Esophagus (tissue), 2 donors: ENCODE results near the gene ABCA1. TPM values are rescaled to one million over a fixed set of nuclear protein-coding genes. Genes with fewer than 3 reads are reported as not detected.
"Not testable (repeated sequence)": the region's sequence is repeated elsewhere in the genome, so short reads cannot be mapped to it uniquely, and the experiment has no call there.

Experiments used
- H3K27ac ChIP-seq, 2 donors: one replicate each; pipeline ENCODE4 v1.5.1; 2013; ENCODE audit warnings: low read depth in 2 of 2, mild to moderate bottlenecking in 2 of 2, inconsistent platforms in 1 of 2, low read length in 1 of 2, moderate library complexity in 1 of 2
- H3K27me3 ChIP-seq, 2 donors: one replicate each; pipeline ENCODE4 v1.6.1; 2013; ENCODE audit warnings: low read length in 2 of 2, control low read depth in 1 of 2, mild to moderate bottlenecking in 1 of 2; ENCODE audit not compliant: insufficient read depth in 2 of 2, control insufficient read depth in 1 of 2
- H3K36me3 ChIP-seq, 2 donors: one replicate each; pipeline ENCODE4 v1.6.1; 2013; ENCODE audit warnings: low read length in 1 of 2; ENCODE audit not compliant: control insufficient read depth in 2 of 2, insufficient read depth in 2 of 2
- H3K4me1 ChIP-seq, 2 donors: one replicate each; pipeline ENCODE4 v1.6.1; 2013; ENCODE audit warnings: low read length in 1 of 2; ENCODE audit not compliant: control insufficient read depth in 2 of 2, insufficient read depth in 2 of 2
- H3K4me3 ChIP-seq, 2 donors: one replicate each; pipeline ENCODE4 v1.5.1; 2013; ENCODE audit warnings: low read length in 2 of 2, mild to moderate bottlenecking in 2 of 2, low read depth in 1 of 2, moderate library complexity in 1 of 2
- H3K9me3 ChIP-seq, 2 donors: one replicate each; pipeline ENCODE4 v1.6.1; 2013; ENCODE audit warnings: mild to moderate bottlenecking in 2 of 2, low read depth in 1 of 2, low read length in 1 of 2, moderate library complexity in 1 of 2; ENCODE audit not compliant: control insufficient read depth in 2 of 2, insufficient read depth in 1 of 2
- WGBS, 2 donors: extraction: QIAGEN DNeasy Blood & Tissue Kit; methylation state at CpG; one replicate each; pipeline ENCODE4 v1.1.7; 2013; 5-methylcytosine and 5-hydroxymethylcytosine counted together
- polyA plus RNA-seq, 2 donors: library from polyadenylated mRNA; stranded (reverse); fragments of 200-250 nt; gene quantifications; one replicate each; pipeline ENCODE4 v1.2.3, GENCODE V29; 2013
- donor health status: healthy with polysubstance abuse.
- donor health status: Bipolar disorder and iron deficiency.

The ABCA1 gene
- polyA plus RNA-seq, 2 donors: 2.7 to 2.9 TPM

DNA sequence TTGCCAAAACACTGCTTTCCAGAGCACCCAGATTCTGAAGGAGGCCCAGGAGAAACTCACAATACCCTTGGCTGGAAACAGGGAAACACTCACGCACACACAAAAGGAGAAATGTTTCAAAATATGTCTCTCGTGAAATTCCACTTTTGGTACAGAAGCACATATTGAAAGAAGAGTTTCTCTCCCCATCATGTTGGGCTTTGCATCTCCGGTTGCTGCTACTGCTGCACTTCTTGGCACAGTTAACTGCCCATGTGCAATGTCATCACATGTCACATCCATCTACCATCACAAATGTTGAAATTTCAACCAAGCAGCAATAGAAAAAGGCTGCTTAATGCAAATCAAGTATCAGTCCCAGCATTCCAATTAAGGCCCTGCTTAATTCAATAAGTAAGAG is 72.1 kb downstream of the ABCA1 start:
- H3K36me3 ChIP-seq: peaks cover 0 to 5% of the 10 kb centered on the region in 2 donors
- H3K27me3 ChIP-seq: no peaks in the 10 kb centered on the region
- no peak overlapping the region for H3K4me3 ChIP-seq
- peaks cover 3 to 9% of the 10 kb centered on the region in 2 donors for H3K4me1 ChIP-seq
- no peaks in the 10 kb centered on the region for H3K9me3 ChIP-seq
- WGBS, 2 donors: 67 to 90% methylated on average over 3 of the region's 3 CpGs
- peak overlapping the region; percentile 55 to 72 for H3K27ac ChIP-seq

DNA sequence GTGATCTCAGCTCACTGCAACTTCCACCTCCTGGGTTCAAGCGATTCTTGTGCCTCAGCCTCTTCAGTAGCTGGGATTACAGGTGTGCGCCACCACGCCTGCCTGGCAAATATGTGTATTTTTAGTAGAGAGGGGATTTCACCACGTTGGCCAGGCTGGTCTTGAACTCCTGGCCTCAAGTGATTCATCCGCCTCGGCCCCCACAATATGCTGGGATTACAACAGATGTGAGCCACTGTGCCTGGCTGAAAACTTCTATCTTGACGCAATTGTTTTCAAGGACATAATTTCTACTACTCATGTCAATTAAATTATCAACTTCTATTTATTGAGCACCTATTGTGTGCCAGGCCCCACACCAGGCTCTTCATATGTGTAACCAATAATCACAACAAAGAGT is 72.7 kb downstream of the ABCA1 start:
- not testable (repeated sequence) for H3K36me3 ChIP-seq, H3K27me3 ChIP-seq, H3K4me3 ChIP-seq, H3K4me1 ChIP-seq, H3K9me3 ChIP-seq
- peak overlapping the region; percentile 60 to 72 for H3K27ac ChIP-seq
- 68 to 72% methylated on average over 7 of the region's 7 CpGs for WGBS, 2 donors

DNA sequence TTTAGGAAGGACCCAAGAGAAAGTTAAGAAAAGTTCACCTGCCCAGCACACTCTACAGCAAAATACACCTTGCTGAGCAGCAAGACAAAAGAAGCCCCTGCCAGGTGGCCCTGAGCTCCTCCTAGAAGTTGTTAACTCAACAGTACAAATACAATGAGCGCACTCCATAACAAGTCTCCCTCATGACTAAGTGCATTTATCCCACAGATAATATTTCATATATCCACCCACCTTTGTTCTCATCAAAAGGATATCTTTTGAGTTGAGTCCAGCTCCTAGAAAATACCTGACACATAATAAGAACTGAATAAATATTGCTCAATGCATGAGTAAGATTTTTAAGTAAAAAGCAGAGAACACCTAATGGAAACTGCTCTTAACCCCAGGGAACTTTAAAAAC is 73.3 kb downstream of the ABCA1 start:
- Histone ChIP-seq H3K4me1 (peaks cover 3 to 9% of the 10 kb centered on the region in 2 donors), H3K27me3 (no peaks in the 10 kb centered on the region), H3K4me3 (no peak overlapping the region), H3K9me3 (no peaks in the 10 kb centered on the region), H3K27ac (peak overlapping the region in 1 of 2 donors; percentile 65), H3K36me3 (peaks cover 0 to 5% of the 10 kb centered on the region in 2 donors)
- WGBS, 2 donors: 57 to 70% methylated on average over 1 of the region's 1 CpG

DNA sequence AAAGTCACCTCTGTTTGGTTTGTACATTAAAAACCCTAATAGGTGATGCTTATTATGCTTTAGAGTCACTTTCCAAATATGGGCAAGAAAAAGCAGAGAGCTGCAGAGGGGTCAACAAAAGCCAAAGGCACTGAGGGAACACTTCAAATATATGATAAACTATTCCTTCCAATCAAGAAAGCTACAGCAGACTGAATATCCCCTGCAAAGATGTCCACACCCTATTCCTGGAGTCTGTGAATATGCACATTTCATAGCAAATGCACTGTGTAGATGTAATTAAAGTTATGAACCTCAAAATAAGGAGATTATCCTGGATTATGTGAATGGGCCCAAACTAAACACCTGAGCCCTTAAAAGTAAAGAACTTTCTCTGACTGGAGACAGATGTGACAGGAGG is 74.3 kb downstream of the ABCA1 start:
- peak overlapping the region in 1 of 2 donors; percentile 65 for H3K27ac ChIP-seq
- no peaks in the 10 kb centered on the region for H3K9me3 ChIP-seq
- no peaks in the 10 kb centered on the region for H3K27me3 ChIP-seq
- H3K4me1 ChIP-seq: peaks cover 3 to 6% of the 10 kb centered on the region in 2 donors
- H3K36me3 ChIP-seq: peaks cover 0 to 5% of the 10 kb centered on the region in 2 donors
- H3K4me3 ChIP-seq: no peak overlapping the region

DNA sequence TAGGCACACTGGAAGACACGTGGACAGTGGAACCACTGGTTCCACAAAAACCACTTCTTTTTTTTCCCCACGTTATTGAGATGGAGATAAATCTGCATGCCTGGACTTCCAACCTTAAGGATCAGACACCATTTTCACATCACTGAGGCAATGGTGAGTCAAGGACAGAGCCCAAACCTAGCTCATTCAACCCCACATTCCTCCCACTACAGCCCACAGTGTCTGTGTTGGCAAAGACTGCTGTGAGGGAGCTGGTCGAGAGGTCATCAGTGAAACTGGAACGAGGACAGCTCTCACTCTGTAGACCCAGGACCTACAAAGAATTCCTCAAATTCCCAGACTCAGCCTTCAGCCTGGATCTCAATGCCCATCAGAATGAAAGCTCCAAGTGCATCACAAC is 74.8 kb downstream of the ABCA1 start:
- Histone ChIP-seq H3K36me3 (peaks cover 0 to 5% of the 10 kb centered on the region in 2 donors), H3K4me1 (peaks cover 3 to 6% of the 10 kb centered on the region in 2 donors), H3K27me3 (no peaks in the 10 kb centered on the region), H3K9me3 (no peaks in the 10 kb centered on the region), H3K27ac (no peak overlapping the region), H3K4me3 (no peak overlapping the region)
- WGBS, 2 donors: 79 to 85% methylated on average over 4 of the region's 4 CpGs

DNA sequence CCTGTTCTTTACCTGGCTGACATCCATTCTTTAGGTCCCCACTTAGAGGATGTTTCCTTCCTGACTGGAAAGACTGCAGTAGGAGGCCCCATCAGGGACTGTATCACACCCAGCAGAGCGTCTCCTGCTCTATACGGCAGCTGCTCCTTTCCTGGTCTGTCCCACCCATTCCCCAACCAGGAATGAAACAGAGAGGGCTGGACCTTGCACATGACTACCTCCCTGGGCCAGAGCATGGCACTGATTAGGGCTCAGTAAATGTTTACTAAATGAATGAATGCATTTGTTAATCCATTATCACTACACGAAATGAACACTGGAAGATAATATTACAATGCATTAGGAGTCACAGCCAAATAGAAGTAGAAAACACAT is 76.4 kb downstream of the ABCA1 start:
- Histone ChIP-seq H3K9me3 (no peaks in the 10 kb centered on the region), H3K27ac (no peak overlapping the region), H3K36me3 (peaks cover 0 to 5% of the 10 kb centered on the region in 2 donors), H3K4me1 (peaks cover 3 to 4% of the 10 kb centered on the region in 2 donors), H3K27me3 (no peaks in the 10 kb centered on the region), H3K4me3 (no peak overlapping the region)
- 67 to 79% methylated on average over 3 of the region's 3 CpGs for WGBS, 2 donors

DNA sequence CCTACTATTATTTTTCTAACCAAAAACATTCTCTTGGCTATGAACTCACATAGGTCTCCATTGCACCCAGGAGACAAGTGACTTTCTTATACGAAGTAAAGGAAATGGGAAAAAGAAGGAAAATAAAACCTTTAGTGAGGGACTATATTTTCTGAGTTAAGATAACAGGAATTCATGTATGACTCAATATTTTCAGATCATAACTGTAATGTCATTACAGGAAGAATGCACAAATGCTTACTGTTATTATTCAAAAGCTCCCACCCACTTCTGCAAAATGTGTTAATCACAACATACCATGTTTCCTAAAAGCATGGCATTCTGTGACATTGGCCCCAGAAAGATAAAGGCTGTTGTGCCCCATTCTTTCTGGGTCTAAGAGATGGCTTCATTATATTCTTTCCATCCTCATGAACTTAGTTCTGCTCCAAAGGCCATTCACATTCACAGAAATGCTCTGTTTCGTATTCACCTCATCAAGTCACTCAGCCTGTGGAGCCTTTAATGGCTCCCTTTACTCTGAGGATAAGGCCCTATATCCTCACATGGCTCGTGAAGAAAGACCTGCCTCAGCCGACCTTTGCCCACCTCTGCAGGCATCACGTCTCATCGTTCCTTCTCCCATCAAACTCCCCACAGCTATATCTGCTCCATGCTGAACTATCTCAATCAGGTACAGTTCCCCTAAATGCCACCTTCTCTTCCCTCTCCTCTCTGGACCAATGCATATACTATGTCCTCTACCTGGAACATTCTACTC is 77.0 kb downstream of the ABCA1 start:
- H3K4me3 ChIP-seq: no peak overlapping the region
- H3K27ac ChIP-seq: no peak overlapping the region
- H3K4me1 ChIP-seq: peaks cover 1 to 3% of the 10 kb centered on the region in 2 donors
- no peaks in the 10 kb centered on the region for H3K27me3 ChIP-seq
- 88% methylated on average over 6 of the region's 6 CpGs for WGBS, 2 donors
- H3K9me3 ChIP-seq: no peaks in the 10 kb centered on the region
- H3K36me3 ChIP-seq: peaks cover 0 to 5% of the 10 kb centered on the region in 2 donors

DNA sequence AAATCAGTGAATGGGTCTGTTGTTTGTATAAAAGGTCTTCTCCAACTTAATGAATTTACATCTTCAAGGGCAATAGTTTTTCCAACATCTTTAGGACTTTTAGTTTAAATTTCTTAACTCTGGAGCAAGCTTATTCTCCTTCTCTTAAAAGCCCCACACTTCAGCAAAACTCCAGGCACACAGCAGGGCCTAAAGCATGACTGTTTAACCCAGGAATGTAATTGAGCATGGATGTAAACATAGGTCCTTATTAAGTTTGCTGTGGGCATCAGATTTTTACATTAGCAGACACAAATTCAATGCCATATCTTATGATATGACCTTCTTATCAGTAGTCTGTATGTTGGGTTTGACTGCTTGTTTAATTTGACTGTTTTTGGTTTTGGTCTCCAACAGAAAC is 78.9 kb downstream of the ABCA1 start:
- H3K27me3 ChIP-seq: no peaks in the 10 kb centered on the region
- H3K9me3 ChIP-seq: no peaks in the 10 kb centered on the region
- peaks cover 0 to 3% of the 10 kb centered on the region in 2 donors for H3K4me1 ChIP-seq

DNA sequence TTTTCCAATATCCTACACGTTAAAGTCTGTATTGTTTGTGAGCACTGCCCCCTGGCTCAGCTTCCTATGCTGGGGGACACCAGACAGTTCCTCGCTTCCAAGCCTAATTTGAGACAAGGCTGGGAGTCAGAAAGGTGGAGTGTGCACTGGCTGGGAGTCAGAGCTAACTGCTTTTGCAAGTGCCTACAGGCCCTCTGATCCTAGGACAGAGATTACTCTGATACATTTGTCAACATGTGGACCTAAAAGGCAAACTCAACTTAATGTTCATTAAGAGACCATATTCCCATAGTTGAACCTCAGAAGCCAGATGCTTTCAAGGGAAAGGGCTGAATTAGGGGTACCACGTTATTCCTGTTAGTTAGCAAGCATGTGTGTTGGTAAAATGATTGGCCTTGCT is 83.2 kb downstream of the ABCA1 start:
- no peak overlapping the region for H3K27ac ChIP-seq
- peaks cover 0 to 7% of the 10 kb centered on the region in 2 donors for H3K36me3 ChIP-seq

More for the DNA sequence above, 78.9 kb downstream of the ABCA1 start:
- no peak overlapping the region for H3K27ac ChIP-seq
- peaks cover 0 to 5% of the 10 kb centered on the region in 2 donors for H3K36me3 ChIP-seq
- no peak overlapping the region for H3K4me3 ChIP-seq

DNA sequence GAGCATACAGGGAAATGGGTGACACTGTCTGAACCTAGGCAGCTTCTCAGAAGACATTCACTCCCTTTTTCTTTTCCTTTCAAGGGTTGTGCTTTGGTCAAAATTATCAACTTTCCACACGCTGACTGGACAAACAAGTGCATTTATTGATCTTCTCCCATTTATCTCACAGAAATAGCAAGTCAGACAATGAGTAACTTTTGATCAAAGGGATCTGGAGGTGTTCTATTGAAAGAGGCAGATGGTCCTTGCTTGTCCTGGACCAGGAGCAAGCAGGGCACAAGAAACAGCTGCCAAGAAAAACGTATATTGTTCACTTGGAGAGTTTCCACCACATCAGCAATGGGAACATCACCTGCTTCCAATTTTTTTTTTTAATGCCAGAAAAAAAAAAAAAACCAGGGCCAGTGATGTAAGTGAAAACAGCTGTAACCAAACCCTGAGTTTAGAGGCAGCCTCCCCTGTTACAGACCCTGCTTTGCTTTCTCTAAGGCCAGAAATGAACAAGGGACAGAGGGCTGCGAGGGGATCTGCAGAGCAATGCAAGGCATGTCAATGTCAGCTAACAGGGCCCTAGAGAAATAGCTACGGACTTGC is 84.2 kb downstream of the ABCA1 start:
- no peaks in the 10 kb centered on the region for H3K9me3 ChIP-seq
- H3K27me3 ChIP-seq: no peaks in the 10 kb centered on the region
- no peak overlapping the region for H3K4me3 ChIP-seq
- H3K4me1 ChIP-seq: no peaks in the 10 kb centered on the region
- peaks cover 0 to 10% of the 10 kb centered on the region in 2 donors for H3K36me3 ChIP-seq
- H3K27ac ChIP-seq: no peak overlapping the region
- WGBS, 2 donors: 63% methylated on average over 4 of the region's 4 CpGs

More for the DNA sequence above, 83.2 kb downstream of the ABCA1 start:
- 39 to 67% methylated on average over 3 of the region's 3 CpGs for WGBS, 2 donors
- no peak overlapping the region for H3K4me3 ChIP-seq
- H3K9me3 ChIP-seq: no peaks in the 10 kb centered on the region
- no peaks in the 10 kb centered on the region for H3K4me1 ChIP-seq
- H3K27me3 ChIP-seq: no peaks in the 10 kb centered on the region
